ENCODE measurements around the gene TBX10. TPM values are rescaled to one million over a fixed set of nuclear protein-coding genes. Genes with fewer than 3 reads are reported as not detected.

TBX10 gene
- total and polyA plus RNA-seq, 4 donors, result 0.12 to 0.43 TPM; not detected in 2

- Histone ChIP-seq H3K9me3 (ENCODE audit: control insufficient read depth in 4 of 4, low read length in 3 of 4) (no peaks in the 10 kb centered on the region), H3K27ac (ENCODE audit: low read depth in 1 of 2, low read length in 2 of 2) (no peak overlapping the region), H3K9ac (ENCODE audit: low read depth in 1 of 2, low read length in 2 of 2) (no peak overlapping the region), H3K36me3 (ENCODE audit: control insufficient read depth in 4 of 4, insufficient read depth in 3 of 4, low read depth in 1 of 4, low read length in 3 of 4) (no peaks in the 10 kb centered on the region), H3K27me3 (ENCODE audit: control insufficient read depth in 4 of 4, insufficient read depth in 4 of 4, low read length in 3 of 4) (no peaks in the 10 kb centered on the region), H3K4me3 (ENCODE audit: low read depth in 1 of 3, low read length in 3 of 3) (no peak overlapping the region), H3K4me1 (ENCODE audit: control insufficient read depth in 4 of 4, insufficient read depth in 4 of 4, low read length in 3 of 4) (no peaks in the 10 kb centered on the region)
- TF ChIP-seq HNF4G (IDR thresholded peaks at IDR 0.05) (no peak), RAD21 (IDR thresholded peaks at IDR 0.05) (no peak), HNF4A (conservative IDR thresholded peaks at IDR 0.05) (no peak), ATF3 (IDR thresholded peaks at IDR 0.05) (no peak), SP1 (IDR thresholded peaks at IDR 0.05) (no peak), FOXA2 (IDR thresholded peaks at IDR 0.05) (no peak), EGR1 (IDR thresholded peaks at IDR 0.05; ENCODE audit: low read depth in 2 of 2) (no peak), FOXA1 (IDR thresholded peaks at IDR 0.05) (no peak), JUND (IDR thresholded peaks at IDR 0.05) (no peak), CTCF (IDR thresholded peaks at IDR 0.05; ENCODE audit: low read depth, low read length, missing input control) (no peak), RXRA (IDR thresholded peaks at IDR 0.05) (no peak), REST (IDR thresholded peaks at IDR 0.05) (no peak), ZBTB33 (IDR thresholded peaks at IDR 0.05) (no peak), MAX (IDR thresholded peaks at IDR 0.05) (no peak), NR2F2 (IDR thresholded peaks at IDR 0.05) (no peak), YY1 (IDR thresholded peaks at IDR 0.05) (no peak)
- DNase-seq (ENCODE audit: low spot score), result no peak
- WGBS, result 90% methylated on average over 1 of the region's 1 CpG
These were observed 42.7 kb downstream of the TBX10 start for GRCh38 chr11:67596753-67597300.

GRCh38 chr11:67594480-67594879 lies 45.1 kb downstream of the TBX10 start:
- no peak for DNase-seq (ENCODE audit: low spot score)
- Histone ChIP-seq H3K4me1 (ENCODE audit: control insufficient read depth in 4 of 4, insufficient read depth in 4 of 4, low read length in 3 of 4) (no peaks in the 10 kb centered on the region), H3K27ac (ENCODE audit: low read depth in 1 of 2, low read length in 2 of 2) (no peak overlapping the region), H3K9me3 (ENCODE audit: control insufficient read depth in 4 of 4, low read length in 3 of 4) (no peaks in the 10 kb centered on the region), H3K9ac (ENCODE audit: low read depth in 1 of 2, low read length in 2 of 2) (no peak overlapping the region), H3K27me3 (ENCODE audit: control insufficient read depth in 4 of 4, insufficient read depth in 4 of 4, low read length in 3 of 4) (no peaks in the 10 kb centered on the region), H3K36me3 (ENCODE audit: control insufficient read depth in 4 of 4, insufficient read depth in 3 of 4, low read depth in 1 of 4, low read length in 3 of 4) (no peaks in the 10 kb centered on the region), H3K4me3 (ENCODE audit: low read depth in 1 of 3, low read length in 3 of 3) (no peak overlapping the region)
- TF ChIP-seq FOXA2 (IDR thresholded peaks at IDR 0.05) (no peak), CTCF (IDR thresholded peaks at IDR 0.05; ENCODE audit: low read depth, low read length, missing input control) (no peak), JUND (IDR thresholded peaks at IDR 0.05) (no peak), GABPA (IDR thresholded peaks at IDR 0.05 in 1 of 2, conservative IDR thresholded peaks at IDR 0.05 in 1 of 2) (no peak), ZBTB33 (IDR thresholded peaks at IDR 0.05) (no peak), HNF4G (IDR thresholded peaks at IDR 0.05) (no peak), TAF1 (conservative IDR thresholded peaks at IDR 0.05) (no peak)
- WGBS, result 73% methylated on average over 3 of the region's 3 CpGs
